GM23248 (cell line): ENCODE measurements around the gene RNF207. TPM values are rescaled to one million over a fixed set of nuclear protein-coding genes. Genes with fewer than 3 reads are reported as not detected.
A peak's percentile ranks its signal among the peaks of the same experiment; 100 is the strongest.

Experiments
- DNase-seq: peaks from one replicate; pipeline ENCODE4 v3.0.0-alpha.2; 2015
- H2AFZ ChIP-seq: fragments of 200-600 bp; sonication (generic); 2 replicates; pipeline ENCODE4 v1.6.1; 2016; ENCODE audit warnings: antibody characterized with exemption
- H3F3A ChIP-seq: fragments of 200-600 bp; sonication (generic); 2 replicates; pipeline ENCODE4 v1.6.1; 2016; ENCODE audit warnings: mild to moderate bottlenecking, antibody characterized with exemption, mixed run types; ENCODE audit not compliant: insufficient read depth
- H3K27ac ChIP-seq: fragments of 200-600 bp; sonication (generic); 2 replicates; pipeline ENCODE4 v1.5.1; 2016; ENCODE audit warnings: mild to moderate bottlenecking
- H3K27me3 ChIP-seq: fragments of 200-600 bp; sonication (generic); replicated peaks from 2 replicates; pipeline ENCODE4 v1.6.1; 2016; ENCODE audit warnings: mild to moderate bottlenecking; ENCODE audit not compliant: insufficient read depth
- H3K36me3 ChIP-seq: fragments of 200-600 bp; sonication (generic); 2 replicates; pipeline ENCODE4 v1.6.1; 2016; ENCODE audit warnings: low read depth, mild to moderate bottlenecking
- H3K4me1 ChIP-seq: fragments of 200-600 bp; sonication (generic); 2 replicates; pipeline ENCODE4 v1.6.1; 2016; ENCODE audit warnings: mild to moderate bottlenecking; ENCODE audit not compliant: insufficient read depth
- H3K4me2 ChIP-seq: fragments of 200-600 bp; sonication (generic); one replicate; pipeline ENCODE4 v1.6.1; 2016; ENCODE audit warnings: mild to moderate bottlenecking; ENCODE audit not compliant: unreplicated experiment
- H3K4me3 ChIP-seq: fragments of 200-600 bp; sonication (generic); 2 replicates; pipeline ENCODE4 v1.5.1; 2016; ENCODE audit warnings: mild to moderate bottlenecking
- H3K79me2 ChIP-seq: fragments of 200-600 bp; sonication (generic); 2 replicates; pipeline ENCODE4 v1.6.1; 2016; ENCODE audit warnings: mild to moderate bottlenecking; ENCODE audit not compliant: insufficient read depth
- H3K9ac ChIP-seq: fragments of 200-600 bp; sonication (generic); 2 replicates; pipeline ENCODE4 v1.6.1; 2016; ENCODE audit warnings: mild to moderate bottlenecking
- H3K9me2 ChIP-seq: fragments of 200-600 bp; sonication (generic); 2 replicates; pipeline ENCODE4 v1.6.1; 2016; ENCODE audit warnings: mixed run types, mild to moderate bottlenecking, moderate library complexity; ENCODE audit not compliant: insufficient read depth
- H3K9me3 ChIP-seq: fragments of 200-600 bp; sonication (generic); one replicate; pipeline ENCODE4 v1.6.1; 2017; ENCODE audit warnings: low read depth
- H4K20me1 ChIP-seq: fragments of 200-600 bp; sonication (generic); 2 replicates; pipeline ENCODE4 v1.6.0; 2016; ENCODE audit not compliant: insufficient read depth
- EZH2 ChIP-seq: fragments of 200-600 bp; sonication (generic); IDR thresholded peaks from 2 replicates; pipeline ENCODE4 v1.6.1; 2018; ENCODE audit warnings: antibody characterized with exemption, mild to moderate bottlenecking; ENCODE audit not compliant: insufficient read depth, poor library complexity, severe bottlenecking
- EZH2phosphoT487 ChIP-seq: fragments of 200-600 bp; sonication (generic); IDR thresholded peaks from 2 replicates; pipeline ENCODE4 v1.6.1; 2018; ENCODE audit warnings: antibody characterized with exemption, moderate library complexity, mild to moderate bottlenecking, low read depth; ENCODE audit not compliant: insufficient read depth
- WGBS, 2 experiments: methylation state at CpG; one replicate each; pipeline ENCODE4 v1.1.6; 2015 to 2017; ENCODE audit warnings: low lambda C conversion rate in 2 of 2, low coverage in 1 of 2; ENCODE audit errors: missing lambda C conversion rate in 2 of 2; 5-methylcytosine and 5-hydroxymethylcytosine counted together
- in situ Hi-C: fragments of 300-500 bp; cut with MboI; formaldehyde crosslinking; loops from 2 replicates; pipeline ENCODE4 v1.15.0; 2020
- polyA plus RNA-seq: library from polyadenylated mRNA; unstranded; fragments of >200 nt; fragmentation: Nextera tagmentation; extraction: Ambion mirVana; gene quantifications from 2 replicates; pipeline ENCODE4 v1.2.1, GENCODE V29; 2016
- total RNA-seq: library from RNA; depleted of rRNA; stranded (reverse); fragments of >200 nt; shearing (Covaris generic); gene quantifications from 2 replicates; pipeline ENCODE4 v1.2.3, GENCODE V29; 2014

Gene RNF207
- total and polyA plus RNA-seq, 2 experiments from 2014 or later, result 8.6 to 30.3 TPM

DNA sequence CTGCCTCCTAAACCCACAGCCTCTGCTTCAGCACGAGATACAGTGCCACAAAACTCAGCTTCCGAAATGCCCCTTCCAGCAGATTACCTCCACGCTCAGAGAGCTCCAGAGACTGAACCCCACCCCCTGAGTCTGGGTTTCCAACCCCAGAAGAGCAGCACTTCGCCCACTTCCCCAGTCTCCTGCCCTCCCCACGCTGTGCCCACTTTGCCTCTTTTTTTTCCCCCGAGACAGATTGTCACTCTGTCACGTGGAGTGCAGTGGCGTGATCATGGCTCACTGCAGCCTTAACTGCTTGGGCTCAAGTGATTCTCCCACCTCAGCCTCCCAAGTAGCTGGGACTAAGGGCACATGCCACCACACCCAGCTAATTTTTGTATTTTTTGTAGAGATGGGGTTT is 19.7 kb downstream of the RNF207 start:
- Histone ChIP-seq H3K4me2 (no peak overlapping the region), H3K4me3 (no peak overlapping the region), H3K9me3 (no peaks in the 10 kb centered on the region), H3K4me1 (no peaks in the 10 kb centered on the region), H3K79me2 (no peaks in the 10 kb centered on the region), H3K27ac (no peak overlapping the region), H3K36me3 (peaks cover 14% of the 10 kb centered on the region; the same call in 1 of the 2 replicates), H3K9me2 (no peaks in the 10 kb centered on the region), H3K9ac (no peak overlapping the region), H3K27me3 (no peaks in the 10 kb centered on the region), H3F3A (0 out of 2 replicates have a peak, but pooled peaks cover 8% of the 10 kb centered on the region), H2AFZ (no peak overlapping the region), H4K20me1 (no peaks in the 10 kb centered on the region)
- DNase-seq, result no peak
- TF ChIP-seq EZH2phosphoT487, result no peak
- no peak for TF ChIP-seq EZH2
- 88% methylated on average over 8 of the region's 8 CpGs for WGBS, 2 experiments
- in situ Hi-C loops, result no loop called here

DNA sequence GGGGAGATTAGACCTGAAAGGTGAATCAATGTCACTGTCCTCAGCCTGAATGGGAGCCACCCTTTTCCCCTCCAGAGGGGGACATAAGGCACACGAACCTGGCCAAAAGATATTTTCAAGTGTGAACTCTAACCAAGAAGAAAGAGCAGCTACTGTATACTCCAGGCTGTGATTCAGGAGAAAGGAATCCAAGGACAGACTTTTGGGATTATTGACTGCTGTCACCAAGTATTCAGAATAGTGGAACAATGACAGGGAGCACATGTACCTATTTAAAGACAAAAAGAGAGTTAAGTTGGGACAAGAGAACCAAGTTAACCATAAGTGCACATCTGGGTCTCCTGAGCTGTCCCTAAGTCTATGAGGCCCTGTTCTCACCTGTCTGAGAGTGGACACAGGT is 27.5 kb downstream of the RNF207 start:
- Histone ChIP-seq H3K9me3 (no peaks in the 10 kb centered on the region), H3K4me1 (no peaks in the 10 kb centered on the region), H3K4me2 (no peak overlapping the region), H3F3A (no peaks in the 10 kb centered on the region), H3K4me3 (no peak overlapping the region), H3K36me3 (0 out of 2 replicates have a peak, but pooled peaks cover 7% of the 10 kb centered on the region), H3K9ac (no peak overlapping the region), H3K27me3 (no peaks in the 10 kb centered on the region), H3K27ac (no peak overlapping the region), H2AFZ (no peak overlapping the region), H3K9me2 (no peaks in the 10 kb centered on the region), H3K79me2 (peaks cover 32% of the 10 kb centered on the region), H4K20me1 (no peaks in the 10 kb centered on the region)
- in situ Hi-C loops, result no loop called here
- TF ChIP-seq EZH2phosphoT487 (no peak), EZH2 (no peak)
- WGBS, 2 experiments, result 17 to 18% methylated on average over 1 of the region's 1 CpG
- no peak for DNase-seq

DNA sequence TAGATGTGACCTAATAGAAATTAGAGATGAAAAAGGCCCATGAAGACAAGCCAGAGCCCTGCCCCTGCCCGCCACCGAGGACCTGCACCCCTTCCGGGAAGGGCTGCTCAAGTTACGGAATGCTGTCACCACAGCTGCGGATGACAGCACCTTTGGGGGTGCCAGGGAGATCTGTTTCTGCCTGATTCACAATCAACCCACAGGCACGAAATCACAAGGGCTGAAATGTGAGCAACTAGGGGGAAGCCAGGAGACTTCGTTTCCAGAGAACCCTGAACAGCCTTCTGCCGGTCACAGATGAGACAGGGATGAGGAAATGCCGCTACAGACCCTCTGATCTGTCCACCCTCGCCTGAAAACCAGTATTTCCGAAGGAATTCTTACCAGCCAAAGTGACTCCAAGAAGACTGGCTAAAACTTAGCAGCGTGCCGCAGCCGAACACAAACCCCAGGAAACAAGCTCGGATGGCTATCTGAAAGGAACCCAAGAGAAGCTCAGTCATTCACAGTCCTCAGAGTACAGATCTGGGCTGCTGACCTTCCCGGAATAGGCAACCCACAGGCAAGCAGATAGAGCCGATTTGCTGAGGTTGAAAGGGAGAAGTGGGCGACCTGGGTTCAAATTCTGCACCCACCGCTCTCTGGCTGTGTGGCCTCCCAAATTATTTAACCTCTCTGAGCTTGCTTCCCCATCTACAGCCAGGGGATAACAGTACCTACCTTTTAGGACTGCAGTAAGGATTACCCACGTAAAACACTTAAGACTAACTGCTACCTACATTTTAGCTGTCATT is 28.8 kb downstream of the RNF207 start:
- Histone ChIP-seq H4K20me1 (no peaks in the 10 kb centered on the region), H3K9ac (peak overlapping the region; percentile 80), H3K4me2 (peak overlapping the region; percentile 82), H3K27ac (peak overlapping the region; percentile 63), H3K79me2 (peaks cover 32% of the 10 kb centered on the region), H3K4me1 (no peaks in the 10 kb centered on the region), H3K36me3 (0 out of 2 replicates have a peak, but pooled peaks cover 7% of the 10 kb centered on the region), H3K27me3 (no peaks in the 10 kb centered on the region), H3K9me3 (no peaks in the 10 kb centered on the region), H3F3A (no peaks in the 10 kb centered on the region), H3K4me3 (peak overlapping the region; percentile 80), H2AFZ (peak overlapping the region; percentile 57), H3K9me2 (no peaks in the 10 kb centered on the region)
- peak; percentile 70 for DNase-seq
- TF ChIP-seq EZH2phosphoT487 (no peak), EZH2 (no peak)
- in situ Hi-C loops, result no loop called here
- WGBS, 2 experiments, result 20% methylated on average over 20 of the region's 20 CpGs

DNA sequence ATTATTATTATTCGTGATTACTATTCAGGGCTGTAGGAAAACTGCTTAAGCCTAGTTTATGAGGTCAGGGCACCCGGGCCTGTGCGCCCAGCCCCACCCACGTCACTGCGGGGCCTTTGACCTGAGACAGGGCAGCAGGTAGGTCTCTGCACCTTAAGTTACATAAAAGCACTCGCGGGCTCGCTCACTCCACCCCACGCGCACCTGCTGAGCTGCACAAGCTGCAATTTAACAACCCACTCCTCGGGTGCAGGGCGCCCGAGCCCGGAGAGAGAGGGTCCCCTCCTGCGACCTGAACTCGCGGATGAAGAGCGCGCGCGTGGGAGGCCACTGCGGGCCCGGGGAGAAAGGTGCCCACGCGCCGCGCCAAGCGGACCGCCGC is 29.4 kb downstream of the RNF207 start:
- H3K4me3 ChIP-seq, result peak overlapping the region; percentile 80
- H3K79me2 ChIP-seq, result peaks cover 32% of the 10 kb centered on the region
- H3K9me2 ChIP-seq, result no peaks in the 10 kb centered on the region
- DNase-seq, result peak; percentile 21
- in situ Hi-C loops, result no loop called here
- peak overlapping the region; percentile 57 for H2AFZ ChIP-seq
- H3K27ac ChIP-seq, result peak overlapping the region; percentile 63
- TF ChIP-seq EZH2phosphoT487 (no peak), EZH2 (no peak)
- peak overlapping the region; percentile 80 for H3K9ac ChIP-seq
- H3K4me2 ChIP-seq, result peak overlapping the region; percentile 82
- H3K36me3 ChIP-seq, result 0 out of 2 replicates have a peak, but pooled peaks cover 7% of the 10 kb centered on the region
- H3K9me3 ChIP-seq, result no peaks in the 10 kb centered on the region
- 1% methylated on average over 10 to 20 of the region's 30 CpGs for WGBS, 2 experiments
- H3K27me3 ChIP-seq, result no peaks in the 10 kb centered on the region
- H3F3A ChIP-seq, result no peaks in the 10 kb centered on the region
- 0 out of 2 replicates have a peak, but pooled peaks cover 3% of the 10 kb centered on the region for H3K4me1 ChIP-seq
- no peaks in the 10 kb centered on the region for H4K20me1 ChIP-seq
